ENCODE measurements around the gene ACKR4. TPM values are rescaled to one million over a fixed set of nuclear protein-coding genes. Genes with fewer than 3 reads are reported as not detected.
"Not testable (repeated sequence)": the region's sequence is repeated elsewhere in the genome, so short reads cannot be mapped to it uniquely, and the experiment has no call there.

ACKR4 gene
- total RNA-seq, 1 experiment from 2014 or later, result not detected

DNA sequence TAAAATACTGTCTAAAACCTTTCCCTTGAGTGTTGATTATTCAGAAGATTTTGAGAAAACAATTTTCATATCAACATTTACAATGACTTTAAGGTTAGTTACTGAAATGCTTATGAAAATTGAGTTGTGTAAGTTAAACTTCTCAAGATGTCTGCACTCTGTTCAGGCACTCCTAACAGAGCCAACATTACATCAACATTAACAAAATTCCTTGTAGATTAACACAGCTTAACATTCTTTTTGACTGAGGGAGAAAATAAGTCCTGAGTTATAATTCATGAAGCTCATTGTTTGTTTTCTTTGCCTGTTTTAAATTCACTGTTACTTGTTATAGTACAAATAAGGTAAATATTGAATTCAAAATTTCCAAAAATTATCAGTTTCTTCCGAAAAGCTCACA, 9.0 kb downstream of the ACKR4 start:
- no peak overlapping the region for H3K4me2 ChIP-seq
- H3F3A ChIP-seq (ENCODE audit: insufficient read depth, low read depth), result no peaks in the 10 kb centered on the region
- POLR2A ChIA-PET (ENCODE audit: unreplicated experiment), result no interaction called here
- intact Hi-C loops (cut with micrococcal nuclease; ENCODE audit: unreplicated experiment), result no loop called here
- H4K20me1 ChIP-seq (ENCODE audit: insufficient read depth), result no peaks in the 10 kb centered on the region
- H3K4me3 ChIP-seq, result no peak overlapping the region
- H3K27ac ChIP-seq, result no peak overlapping the region
- CTCF ChIA-PET, result no interaction called here
- H3K9me3 ChIP-seq (ENCODE audit: insufficient read depth, low read depth), result no peaks in the 10 kb centered on the region
- H2AFZ ChIP-seq, result no peak overlapping the region
- no peaks in the 10 kb centered on the region for H3K9me2 ChIP-seq (ENCODE audit: insufficient read depth)
- no peaks in the 10 kb centered on the region for H3K79me2 ChIP-seq (ENCODE audit: low read depth)
- H3K36me3 ChIP-seq (ENCODE audit: low read depth), result no peaks in the 10 kb centered on the region
- BruUV-seq (replicated peaks), result no TSS peak
- DNase-seq, result no peak
- TF ChIP-seq EZH2 (IDR thresholded peaks at IDR 0.05; ENCODE audit: low read depth), result no peak
- TF ChIP-seq, protein P1, sequence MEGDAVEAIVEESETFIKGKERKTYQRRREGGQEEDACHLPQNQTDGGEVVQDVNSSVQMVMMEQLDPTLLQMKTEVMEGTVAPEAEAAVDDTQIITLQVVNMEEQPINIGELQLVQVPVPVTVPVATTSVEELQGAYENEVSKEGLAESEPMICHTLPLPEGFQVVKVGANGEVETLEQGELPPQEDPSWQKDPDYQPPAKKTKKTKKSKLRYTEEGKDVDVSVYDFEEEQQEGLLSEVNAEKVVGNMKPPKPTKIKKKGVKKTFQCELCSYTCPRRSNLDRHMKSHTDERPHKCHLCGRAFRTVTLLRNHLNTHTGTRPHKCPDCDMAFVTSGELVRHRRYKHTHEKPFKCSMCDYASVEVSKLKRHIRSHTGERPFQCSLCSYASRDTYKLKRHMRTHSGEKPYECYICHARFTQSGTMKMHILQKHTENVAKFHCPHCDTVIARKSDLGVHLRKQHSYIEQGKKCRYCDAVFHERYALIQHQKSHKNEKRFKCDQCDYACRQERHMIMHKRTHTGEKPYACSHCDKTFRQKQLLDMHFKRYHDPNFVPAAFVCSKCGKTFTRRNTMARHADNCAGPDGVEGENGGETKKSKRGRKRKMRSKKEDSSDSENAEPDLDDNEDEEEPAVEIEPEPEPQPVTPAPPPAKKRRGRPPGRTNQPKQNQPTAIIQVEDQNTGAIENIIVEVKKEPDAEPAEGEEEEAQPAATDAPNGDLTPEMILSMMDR (conservative IDR thresholded peaks at IDR 0.05), result no peak
- no peaks in the 10 kb centered on the region for H3K27me3 ChIP-seq (ENCODE audit: insufficient read depth, low read depth)
- no peaks in the 10 kb centered on the region for H3K4me1 ChIP-seq (replicated peaks; ENCODE audit: insufficient read depth)

DNA sequence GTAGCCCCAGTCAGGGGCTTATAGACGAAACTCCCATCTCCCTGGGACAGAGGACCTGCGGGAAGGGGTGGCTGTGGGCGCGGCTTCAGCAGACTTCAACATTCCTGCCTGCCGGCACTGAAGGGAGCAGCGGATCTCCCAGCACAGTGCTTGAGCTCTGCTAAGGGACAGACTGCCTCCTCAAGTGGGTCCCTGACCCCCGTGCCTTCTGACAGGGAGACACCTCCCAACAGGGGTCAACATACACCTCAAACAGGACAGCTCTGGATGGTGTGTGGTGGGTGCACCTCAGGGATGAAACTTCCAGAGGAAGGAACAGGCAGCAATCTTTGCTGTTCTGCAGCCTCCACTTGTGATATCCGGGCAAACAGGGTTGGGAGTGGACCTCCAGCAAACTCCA, 9.6 kb downstream of the ACKR4 start:
- H3K36me3 ChIP-seq (ENCODE audit: low read depth); POLR2A ChIA-PET (ENCODE audit: unreplicated experiment); H3K9me3 ChIP-seq (ENCODE audit: insufficient read depth, low read depth); intact Hi-C loops (cut with micrococcal nuclease; ENCODE audit: unreplicated experiment); CTCF ChIA-PET; DNase-seq; H4K20me1 ChIP-seq (ENCODE audit: insufficient read depth); H3F3A ChIP-seq (ENCODE audit: insufficient read depth, low read depth); H2AFZ ChIP-seq; H3K4me3 ChIP-seq; H3K4me1 ChIP-seq (replicated peaks; ENCODE audit: insufficient read depth); H3K79me2 ChIP-seq (ENCODE audit: low read depth); BruUV-seq (replicated peaks); H3K9me2 ChIP-seq (ENCODE audit: insufficient read depth); H3K27me3 ChIP-seq (ENCODE audit: insufficient read depth, low read depth); H3K4me2 ChIP-seq; H3K27ac ChIP-seq: not testable (repeated sequence)

DNA sequence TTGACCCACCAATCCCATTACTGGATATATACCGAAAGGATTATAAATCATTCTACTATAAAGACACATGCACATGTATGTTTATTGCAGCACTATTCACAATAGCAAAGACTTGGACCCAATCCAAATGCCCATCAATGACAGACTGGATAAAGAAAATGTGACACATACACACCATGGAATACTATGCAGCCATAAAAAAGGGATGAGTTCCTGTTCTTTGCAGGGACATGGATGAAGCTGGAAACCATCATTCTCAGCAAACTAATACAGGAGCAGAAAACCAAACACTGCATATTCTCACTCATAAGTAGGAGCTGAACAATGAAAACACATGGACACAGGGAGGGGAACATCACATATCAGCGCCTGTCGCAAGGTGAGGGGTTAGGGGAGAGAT, 18.2 kb downstream of the ACKR4 start:
- H3K4me2 ChIP-seq; intact Hi-C loops (cut with micrococcal nuclease; ENCODE audit: unreplicated experiment); POLR2A ChIA-PET (ENCODE audit: unreplicated experiment); H3K9me3 ChIP-seq (ENCODE audit: insufficient read depth, low read depth); BruUV-seq (replicated peaks); DNase-seq; H3K36me3 ChIP-seq (ENCODE audit: low read depth); H3F3A ChIP-seq (ENCODE audit: insufficient read depth, low read depth); H3K4me3 ChIP-seq; H3K9me2 ChIP-seq (ENCODE audit: insufficient read depth); H3K27me3 ChIP-seq (ENCODE audit: insufficient read depth, low read depth); H3K79me2 ChIP-seq (ENCODE audit: low read depth); H2AFZ ChIP-seq; H4K20me1 ChIP-seq (ENCODE audit: insufficient read depth); H3K27ac ChIP-seq; H3K4me1 ChIP-seq (replicated peaks; ENCODE audit: insufficient read depth); CTCF ChIA-PET: not testable (repeated sequence)

GRCh38 chr3:132615881-132616280, 18.8 kb downstream of the ACKR4 start:
- no peak overlapping the region for H3K4me3 ChIP-seq
- H3K27me3 ChIP-seq (ENCODE audit: insufficient read depth, low read depth), result no peaks in the 10 kb centered on the region
- H3K9me3 ChIP-seq (ENCODE audit: insufficient read depth, low read depth), result peaks cover 2% of the 10 kb centered on the region; the same call in 1 of the 2 replicates
- H3F3A ChIP-seq (ENCODE audit: insufficient read depth, low read depth), result no peaks in the 10 kb centered on the region
- H3K36me3 ChIP-seq (ENCODE audit: low read depth), result 0 out of 2 replicates have a peak, but pooled peaks cover 5% of the 10 kb centered on the region
- no TSS peak for BruUV-seq (replicated peaks)
- no peak overlapping the region for H3K4me2 ChIP-seq
- no peak for DNase-seq
- no peaks in the 10 kb centered on the region for H3K79me2 ChIP-seq (ENCODE audit: low read depth)
- ChIA-PET POLR2A (ENCODE audit: unreplicated experiment) (no interaction called here), CTCF (no interaction called here)
- TF ChIP-seq EZH2 (IDR thresholded peaks at IDR 0.05; ENCODE audit: low read depth), result no peak
- TF ChIP-seq, protein P1 (conservative IDR thresholded peaks at IDR 0.05), result no peak
- no peak overlapping the region for H2AFZ ChIP-seq
- H4K20me1 ChIP-seq (ENCODE audit: insufficient read depth), result no peaks in the 10 kb centered on the region
- intact Hi-C loops (cut with micrococcal nuclease; ENCODE audit: unreplicated experiment), result no loop called here
- no peaks in the 10 kb centered on the region for H3K4me1 ChIP-seq (replicated peaks; ENCODE audit: insufficient read depth)
- H3K9me2 ChIP-seq (ENCODE audit: insufficient read depth), result no peaks in the 10 kb centered on the region
- H3K27ac ChIP-seq, result no peak overlapping the region

Measured in PC-9 (cell line).